NCI-H1436 (cell line): ENCODE measurements around the gene GLS.

Source experiments
- DNase-seq: peaks from one replicate; lab custom pipeline; 2025; lab: John Stamatoyannopoulos, UW

Gene GLS

GRCh38 chr2:190887089-190887488 lies 6.5 kb downstream of the GLS start:
- DNase-seq = no peak

- DNase-seq = no peak
Measured at GRCh38 chr2:190888449-190888848, 7.8 kb downstream of the GLS start.

- no peak for DNase-seq
Measured at GRCh38 chr2:190889175-190889943, 8.7 kb downstream of the GLS start.

- DNase-seq = no peak
Measured at GRCh38 chr2:190891372-190891771, 10.8 kb downstream of the GLS start.

GRCh38 chr2:190891889-190892288 lies 11.3 kb downstream of the GLS start:
- no peak for DNase-seq

- DNase-seq = no peak
Measured at GRCh38 chr2:190893157-190893556, 12.5 kb downstream of the GLS start.

GRCh38 chr2:190896477-190896876 lies 15.9 kb downstream of the GLS start:
- DNase-seq = no peak

- DNase-seq = no peak
Measured at GRCh38 chr2:190903693-190904450, 23.3 kb downstream of the GLS start.

GRCh38 chr2:190904640-190905261 lies 24.1 kb downstream of the GLS start:
- no peak for DNase-seq

- DNase-seq = no peak
Measured at GRCh38 chr2:190908532-190908931, 27.9 kb downstream of the GLS start.

GRCh38 chr2:190909680-190910079 lies 29.1 kb downstream of the GLS start:
- DNase-seq = no peak

GRCh38 chr2:190910341-190911136 lies 29.9 kb downstream of the GLS start:
- no peak for DNase-seq

- no peak for DNase-seq
Measured at GRCh38 chr2:190911813-190912212, 31.2 kb downstream of the GLS start.

- no peak for DNase-seq
Measured at GRCh38 chr2:190912726-190913125, 32.1 kb downstream of the GLS start.

- DNase-seq = no peak
Measured at GRCh38 chr2:190913725-190914124, 33.1 kb downstream of the GLS start.

GRCh38 chr2:190916829-190917228 lies 36.2 kb downstream of the GLS start:
- DNase-seq = no peak

- no peak for DNase-seq
Measured at GRCh38 chr2:190920085-190920484, 39.5 kb downstream of the GLS start.

GRCh38 chr2:190922376-190922775 lies 41.8 kb downstream of the GLS start:
- no peak for DNase-seq

GRCh38 chr2:190927301-190927700 lies 46.7 kb downstream of the GLS start:
- DNase-seq = no peak

- no peak for DNase-seq
Measured at GRCh38 chr2:190929919-190930318, 49.3 kb downstream of the GLS start.

GRCh38 chr2:190930411-190930810 lies 49.8 kb downstream of the GLS start:
- DNase-seq = no peak

- no peak for DNase-seq
Measured at GRCh38 chr2:190932514-190932913, 51.9 kb downstream of the GLS start.
